PC-3 (cell line): Measurements from ENCODE around the gene NLGN2. TPM values are rescaled to one million over a fixed set of nuclear protein-coding genes. Genes with fewer than 3 reads are reported as not detected.

Source experiments
- ATAC-seq: fragments of 200-7000 bp; cut with Tn5 transposase; 2 replicates; pipeline ENCODE4 v1.9.1; 2020; ENCODE audit warnings: mild to moderate bottlenecking, moderate library complexity
- BruUV-seq: library from RNA; stranded (reverse); fragments of 400-500 nt; replicated peaks from 2 replicates; lab custom pipeline; 2021; lab: Mats Ljungman, UMichigan
- CTCF ChIA-PET: fragments of 300-600 bp; sonication (Branson Sonifier 250); formaldehyde crosslinking; loops from one replicate; lab custom pipeline; 2022; ENCODE audit warnings: antibody characterized with exemption; lab: Charles Lee
- POLR2A ChIA-PET: fragments of 300-600 bp; sonication (Branson Sonifier 250); formaldehyde crosslinking; loops from one replicate; lab custom pipeline; 2022; ENCODE audit warnings: antibody characterized with exemption; ENCODE audit not compliant: unreplicated experiment; lab: Charles Lee
- DNase-seq: peaks from one replicate; pipeline ENCODE4 v3.0.0-alpha.2; 2015
- H2AFZ ChIP-seq: fragments of 300-600 bp; sonication (generic); 2 replicates; pipeline ENCODE4 v1.6.0; 2016; ENCODE audit warnings: antibody characterized with exemption, low read length
- H3F3A ChIP-seq: fragments of 300-600 bp; sonication (generic); one replicate; pipeline ENCODE4 v1.6.0; 2017; ENCODE audit warnings: antibody characterized with exemption, low read length, control low read depth, mild to moderate bottlenecking; ENCODE audit not compliant: unreplicated experiment
- H3K27ac ChIP-seq: fragments of 300-600 bp; sonication (generic); 2 replicates; pipeline ENCODE4 v1.5.1; 2016; ENCODE audit warnings: mild to moderate bottlenecking, low read length
- H3K27me3 ChIP-seq: fragments of 300-600 bp; sonication (generic); 2 replicates; pipeline ENCODE4 v1.6.1; 2016; ENCODE audit warnings: low read length, mixed read lengths
- H3K36me3 ChIP-seq: fragments of 300-600 bp; sonication (generic); 2 replicates; pipeline ENCODE4 v1.6.1; 2016; ENCODE audit warnings: low read depth, mixed run types, low read length, mixed read lengths
- H3K4me1 ChIP-seq: fragments of 300-600 bp; sonication (generic); 2 replicates; pipeline ENCODE4 v1.5.1; 2016; ENCODE audit warnings: low read length; ENCODE audit not compliant: insufficient read depth
- H3K4me2 ChIP-seq: fragments of 300-600 bp; sonication (generic); 2 replicates; pipeline ENCODE4 v1.6.0; 2016; ENCODE audit warnings: low read length
- H3K4me3 ChIP-seq: fragments of 300-600 bp; sonication (generic); 2 replicates; pipeline ENCODE4 v1.5.1; 2016; ENCODE audit warnings: mild to moderate bottlenecking, low read length, mixed read lengths
- H3K79me2 ChIP-seq: fragments of 300-600 bp; sonication (generic); 2 replicates; pipeline ENCODE4 v1.6.1; 2017; ENCODE audit warnings: low read length, mixed read lengths
- H3K9ac ChIP-seq: fragments of 300-600 bp; sonication (generic); 2 replicates; pipeline ENCODE4 v1.6.0; 2016; ENCODE audit warnings: mild to moderate bottlenecking, low read length
- H3K9me2 ChIP-seq: fragments of 300-600 bp; sonication (generic); replicated peaks from 2 replicates; pipeline ENCODE4 v1.6.1; 2016; ENCODE audit warnings: mixed run types, low read length, mixed read lengths
- H3K9me3 ChIP-seq: fragments of 300-600 bp; sonication (generic); 2 replicates; pipeline ENCODE4 v1.6.1; 2016; ENCODE audit warnings: low read length, mixed read lengths
- H4K20me1 ChIP-seq: fragments of 300-600 bp; sonication (generic); 2 replicates; pipeline ENCODE4 v1.6.1; 2016; ENCODE audit warnings: low read length, mixed read lengths
- EZH2 ChIP-seq: fragments of 300-600 bp; sonication (generic); IDR thresholded peaks from one replicate; pipeline ENCODE4 v1.6.1; 2017; ENCODE audit warnings: antibody characterized with exemption, mild to moderate bottlenecking, low read length; ENCODE audit not compliant: unreplicated experiment
- EZH2phosphoT487 ChIP-seq: fragments of 300-600 bp; sonication (generic); IDR thresholded peaks from 2 replicates; pipeline ENCODE4 v1.6.1; 2018; ENCODE audit warnings: mild to moderate bottlenecking, antibody characterized with exemption, low read length, borderline replicate concordance
- intact Hi-C: fragments of 100-400 bp; cut with micrococcal nuclease; formaldehyde crosslinking; loops from 2 replicates; pipeline ENCODE4 v1.9.0; 2023
- total RNA-seq: library from RNA; depleted of rRNA; stranded (reverse); fragments of >200 nt; gene quantifications from 2 replicates; pipeline ENCODE4 v1.2.3, GENCODE V29; 2014
- TF ChIP-seq, protein P1 (sequence below): fragments of 300-600 bp; sonication (generic); conservative IDR thresholded peaks from 2 replicates; pipeline ENCODE4 v1.5.1; 2017; ENCODE audit warnings: antibody characterized with exemption, low read depth, mild to moderate bottlenecking, low read length

Gene NLGN2
- total RNA-seq, 1 experiment from 2014 or later = 7.4 TPM

DNA sequence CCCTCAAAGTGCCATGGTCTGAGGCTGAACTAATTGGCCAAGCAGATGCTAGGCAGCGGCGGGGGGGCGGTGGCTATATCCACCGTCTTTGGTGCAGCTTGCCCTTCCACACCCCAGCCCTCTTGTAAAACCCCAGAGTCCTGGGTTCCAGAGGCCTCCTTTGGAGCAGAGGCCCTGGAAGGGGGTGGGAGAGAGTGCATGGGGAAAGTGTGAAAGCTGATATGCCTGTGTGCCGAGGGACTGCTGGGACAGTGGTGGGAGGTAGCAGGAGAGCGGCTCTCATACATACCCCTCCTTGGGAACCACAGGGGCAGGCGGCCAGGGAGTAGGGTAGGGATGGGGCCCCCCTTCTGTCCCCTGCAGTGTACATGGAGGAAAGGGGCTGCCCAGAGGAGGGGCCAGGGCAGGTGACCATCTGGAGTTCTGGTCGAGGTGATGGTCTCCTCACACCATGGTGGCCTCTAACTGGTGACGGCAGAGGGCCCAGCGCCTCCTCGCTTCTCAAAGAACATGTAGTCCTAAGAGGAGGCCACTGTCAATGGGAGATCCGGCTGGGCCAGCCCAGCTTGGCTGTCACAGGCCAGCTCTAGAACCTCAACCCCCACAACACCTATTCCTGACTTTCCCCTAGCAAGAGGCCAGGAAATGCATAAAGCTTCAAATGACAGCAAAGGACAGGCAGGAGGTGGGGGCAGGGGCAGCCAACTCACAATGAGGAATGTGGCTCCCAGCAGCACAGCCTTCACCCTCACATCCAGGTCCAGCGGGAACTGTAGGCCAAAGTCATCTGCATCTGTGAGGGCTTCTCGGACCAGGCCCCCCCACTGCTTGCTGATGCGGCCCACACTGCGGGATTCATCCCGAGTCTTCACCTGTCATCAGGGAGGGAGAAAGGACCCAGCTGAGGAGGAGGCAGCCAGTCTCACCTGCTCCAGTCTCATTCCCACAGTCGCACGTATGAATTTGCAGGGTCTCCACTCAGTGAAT is 17.4 kb upstream of the NLGN2 start:
- TF ChIP-seq EZH2 (no peak), EZH2phosphoT487 (no peak)
- TF ChIP-seq, protein P1, sequence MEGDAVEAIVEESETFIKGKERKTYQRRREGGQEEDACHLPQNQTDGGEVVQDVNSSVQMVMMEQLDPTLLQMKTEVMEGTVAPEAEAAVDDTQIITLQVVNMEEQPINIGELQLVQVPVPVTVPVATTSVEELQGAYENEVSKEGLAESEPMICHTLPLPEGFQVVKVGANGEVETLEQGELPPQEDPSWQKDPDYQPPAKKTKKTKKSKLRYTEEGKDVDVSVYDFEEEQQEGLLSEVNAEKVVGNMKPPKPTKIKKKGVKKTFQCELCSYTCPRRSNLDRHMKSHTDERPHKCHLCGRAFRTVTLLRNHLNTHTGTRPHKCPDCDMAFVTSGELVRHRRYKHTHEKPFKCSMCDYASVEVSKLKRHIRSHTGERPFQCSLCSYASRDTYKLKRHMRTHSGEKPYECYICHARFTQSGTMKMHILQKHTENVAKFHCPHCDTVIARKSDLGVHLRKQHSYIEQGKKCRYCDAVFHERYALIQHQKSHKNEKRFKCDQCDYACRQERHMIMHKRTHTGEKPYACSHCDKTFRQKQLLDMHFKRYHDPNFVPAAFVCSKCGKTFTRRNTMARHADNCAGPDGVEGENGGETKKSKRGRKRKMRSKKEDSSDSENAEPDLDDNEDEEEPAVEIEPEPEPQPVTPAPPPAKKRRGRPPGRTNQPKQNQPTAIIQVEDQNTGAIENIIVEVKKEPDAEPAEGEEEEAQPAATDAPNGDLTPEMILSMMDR = no peak
- intact Hi-C loops = no loop called here
- Histone ChIP-seq H3K9me2 (no peaks in the 10 kb centered on the region), H3K4me2 (no peak overlapping the region), H3K9me3 (no peaks in the 10 kb centered on the region), H3F3A (no peaks in the 10 kb centered on the region), H3K36me3 (no peaks in the 10 kb centered on the region; the same call in 1 of the 2 replicates), H3K27ac (no peak overlapping the region), H3K79me2 (peaks cover 16% of the 10 kb centered on the region), H4K20me1 (no peaks in the 10 kb centered on the region), H3K9ac (no peak overlapping the region), H3K4me1 (peaks cover 4% of the 10 kb centered on the region; the same call in 1 of the 2 replicates), H2AFZ (no peak overlapping the region), H3K4me3 (no peak overlapping the region), H3K27me3 (no peaks in the 10 kb centered on the region)
- DNase-seq (no peak), ATAC-seq (no peak)
- ChIA-PET POLR2A (no interaction called here), CTCF (no interaction called here)
- TSS peak; percentile 17 for BruUV-seq

DNA sequence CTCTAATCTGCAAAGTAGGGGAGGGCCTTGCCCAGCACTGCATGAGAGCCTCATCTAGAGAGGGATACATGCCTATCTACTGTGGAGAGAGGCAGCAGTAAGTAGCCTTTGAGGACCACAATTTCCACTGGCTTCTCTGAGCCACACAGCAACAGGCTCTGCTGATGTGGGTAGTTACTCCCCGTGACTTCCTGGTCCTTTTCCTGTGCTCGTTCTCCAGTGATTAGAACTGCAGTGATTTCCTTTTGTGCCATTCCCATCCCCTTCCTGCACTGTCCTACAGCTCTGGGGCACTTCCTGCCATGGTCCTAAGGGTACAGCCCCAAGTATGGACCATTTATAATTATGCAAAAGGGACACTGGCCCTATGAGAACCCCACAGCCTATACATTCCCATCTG is 16.3 kb upstream of the NLGN2 start:
- no peak overlapping the region for H3K4me2 ChIP-seq
- H3K79me2 ChIP-seq = peaks cover 16% of the 10 kb centered on the region
- H4K20me1 ChIP-seq = no peaks in the 10 kb centered on the region
- intact Hi-C loops = no loop called here
- H3K9me2 ChIP-seq = no peaks in the 10 kb centered on the region
- H3K27me3 ChIP-seq = no peaks in the 10 kb centered on the region
- no peak overlapping the region for H3K9ac ChIP-seq
- peaks cover 4% of the 10 kb centered on the region; the same call in 1 of the 2 replicates for H3K4me1 ChIP-seq
- ChIA-PET CTCF (no interaction called here), POLR2A (no interaction called here)
- BruUV-seq = no TSS peak
- no peak for DNase-seq
- H3K4me3 ChIP-seq = no peak overlapping the region
- no peak overlapping the region for H2AFZ ChIP-seq
- no peaks in the 10 kb centered on the region for H3K9me3 ChIP-seq
- no peaks in the 10 kb centered on the region for H3F3A ChIP-seq
- no peaks in the 10 kb centered on the region; the same call in 1 of the 2 replicates for H3K36me3 ChIP-seq
- no peak overlapping the region for H3K27ac ChIP-seq
- TF ChIP-seq EZH2 (no peak), EZH2phosphoT487 (no peak)
- TF ChIP-seq, protein P1 = no peak
- ATAC-seq = no peak
